ENCODE results near the gene MGA.

The MGA gene

DNA sequence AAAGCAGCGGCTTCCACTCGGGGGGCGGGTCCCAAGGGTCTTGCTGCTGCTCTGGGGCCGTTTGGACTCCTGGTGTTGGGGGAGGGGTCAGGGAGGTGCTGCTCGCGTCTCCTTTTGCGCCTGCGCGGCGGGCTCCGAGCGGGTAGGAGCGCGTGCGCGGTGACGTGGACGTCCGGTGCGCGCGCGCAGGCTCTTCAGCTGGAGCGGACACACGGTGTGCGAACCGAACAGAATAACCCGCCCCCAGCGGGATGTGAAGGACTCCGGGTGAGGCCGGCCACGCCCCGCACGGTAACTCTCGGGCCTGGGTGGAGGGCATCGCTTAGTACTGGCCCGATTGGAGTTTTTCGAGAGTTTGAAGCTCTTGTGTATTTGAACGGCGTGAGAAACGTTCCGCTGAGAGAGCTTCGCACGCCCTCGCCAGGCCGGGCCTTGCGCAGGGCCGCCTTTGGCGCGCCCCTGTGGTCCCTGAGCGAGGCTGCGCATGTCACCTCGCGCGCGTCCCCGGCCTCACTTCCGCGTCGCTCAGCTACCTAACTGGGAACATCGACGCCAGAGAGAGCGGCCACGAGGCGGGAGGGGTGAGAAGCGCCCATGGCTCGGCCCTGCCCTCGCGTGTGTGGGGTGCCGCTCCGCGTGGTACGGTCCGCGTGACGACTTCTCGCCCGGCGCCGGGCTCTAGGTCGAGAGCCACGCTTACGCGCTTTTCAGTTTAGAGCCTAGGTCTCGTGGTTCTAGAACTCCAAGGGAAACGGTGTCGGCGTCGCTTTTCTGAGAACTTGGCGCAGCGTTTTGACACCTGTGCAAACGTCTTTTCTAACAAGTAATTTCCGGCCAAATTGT lies at the start of gene MGA:
TSS of gene MGA (plus strand) at position 171 of the 843 bp plus-strand sequence.
- no peak for DNase-seq

DNA sequence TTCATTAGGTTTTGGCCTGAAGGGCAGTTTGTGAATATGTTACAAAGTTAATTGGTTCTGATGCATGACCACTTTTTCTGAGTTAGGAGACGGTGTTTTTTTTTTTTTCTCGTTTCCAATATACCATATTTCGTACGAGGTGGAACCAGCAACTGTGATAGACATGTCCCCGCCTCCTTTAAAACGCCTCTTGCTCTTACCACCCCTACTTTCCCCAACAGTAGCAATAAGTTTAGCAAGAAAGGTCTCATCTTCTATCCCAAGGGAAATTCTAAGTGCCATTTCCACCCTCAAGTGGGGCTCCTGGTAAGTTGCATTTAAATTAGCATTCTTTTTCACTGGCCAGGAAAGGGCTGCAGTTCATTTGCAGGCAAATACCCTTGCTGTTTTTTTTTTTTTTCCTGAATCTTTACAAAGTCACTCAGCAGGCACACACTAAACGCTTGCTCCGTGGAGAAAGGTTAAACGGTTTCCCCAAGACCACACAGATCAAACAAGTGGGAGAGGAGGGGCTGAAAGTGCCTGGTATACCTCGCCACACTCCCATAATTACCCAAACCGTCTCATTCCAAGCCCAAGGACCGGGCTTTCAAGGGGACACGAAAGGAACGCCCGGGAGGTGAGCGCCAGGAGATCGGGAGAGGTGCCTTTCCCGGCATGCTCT lies 39.5 kb upstream of the MGA start:
- peak; percentile 5 for DNase-seq

DNA sequence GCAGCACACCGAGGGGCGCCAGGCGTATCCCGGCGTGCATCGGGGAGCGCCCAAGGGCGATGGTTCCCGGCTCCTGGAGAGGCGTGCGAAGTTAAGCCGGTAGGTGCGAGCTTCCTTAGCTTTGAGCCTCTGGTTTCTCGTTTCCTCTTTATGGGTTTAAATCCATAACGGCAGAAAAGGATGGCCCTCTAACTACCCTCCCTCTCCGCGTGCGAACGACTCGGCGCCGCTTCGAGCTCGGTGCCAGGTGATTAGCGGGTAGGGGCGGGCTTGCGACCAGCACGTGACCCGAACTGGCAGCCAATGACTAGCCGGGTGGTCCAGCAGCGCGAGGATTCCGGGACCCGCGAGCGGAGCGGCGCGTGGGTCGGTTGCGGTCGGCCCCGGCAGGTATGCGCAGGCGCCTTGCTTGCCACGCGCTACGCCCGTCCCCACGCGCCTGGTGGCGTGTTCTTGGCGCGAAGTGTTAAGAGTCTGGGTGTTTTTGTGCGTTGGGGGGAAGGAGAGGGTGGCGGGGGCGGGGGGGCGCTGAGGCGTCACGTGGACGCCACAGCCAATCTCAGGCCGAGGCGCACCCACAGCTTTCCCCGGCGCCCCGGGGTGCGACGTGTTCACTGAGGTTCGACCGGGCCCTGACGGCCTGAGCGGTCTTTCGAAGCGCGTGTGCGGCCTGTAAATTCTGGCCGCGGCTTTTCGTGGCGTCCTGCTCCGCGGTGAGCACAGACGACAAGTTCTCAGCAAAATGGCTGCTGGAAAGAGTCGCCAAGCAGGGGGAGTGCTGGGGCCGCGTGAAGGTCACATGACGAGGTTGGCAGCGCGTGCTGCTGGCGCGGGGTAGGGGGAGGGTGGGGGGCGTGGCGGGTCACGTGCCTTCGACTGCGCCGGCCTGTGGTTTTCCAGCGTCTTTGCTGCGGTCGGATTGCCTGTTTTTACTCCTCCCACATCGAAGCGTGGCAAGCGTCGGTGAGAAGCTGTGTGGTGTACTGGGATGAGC lies 38.7 kb upstream of the MGA start:
- peak; percentile 62 for DNase-seq

DNA sequence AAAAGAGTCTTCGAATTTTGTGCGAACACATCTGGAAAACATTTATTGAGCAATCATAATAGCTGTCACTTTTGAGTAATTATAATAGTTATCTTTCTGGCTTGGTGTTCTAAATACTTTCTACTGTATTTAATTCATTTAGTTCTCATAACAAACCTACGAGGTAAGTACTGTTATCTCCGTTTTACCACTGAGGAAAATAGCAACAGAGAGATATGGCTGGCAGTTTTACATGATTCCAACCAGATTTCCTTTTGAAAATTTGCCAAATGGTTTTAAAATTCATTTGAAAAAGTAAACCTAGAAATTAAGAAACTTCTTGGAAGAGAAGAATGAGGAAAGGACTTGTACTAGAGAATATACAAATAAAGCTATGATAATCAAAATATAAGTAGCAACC lies 37.3 kb upstream of the MGA start:
- no peak for DNase-seq

DNA sequence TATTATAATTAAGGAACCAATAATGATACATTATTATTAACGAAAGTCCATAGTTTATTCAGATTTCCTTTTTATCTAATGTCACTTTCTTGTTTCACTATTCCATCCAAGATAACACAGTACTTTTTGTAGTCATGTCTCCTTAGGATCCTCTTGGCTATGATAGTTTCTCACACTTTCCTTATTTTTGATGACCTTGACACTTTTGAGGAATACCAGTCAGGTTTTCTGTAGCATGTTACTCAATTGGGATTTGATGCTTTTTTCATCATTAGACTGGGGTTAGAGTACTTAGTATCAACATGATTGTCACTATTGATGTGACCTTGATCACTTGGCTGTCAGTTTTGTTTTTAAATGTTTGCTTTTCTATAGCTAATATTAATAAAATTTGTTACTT lies 33.0 kb upstream of the MGA start:
- no peak for DNase-seq

DNA sequence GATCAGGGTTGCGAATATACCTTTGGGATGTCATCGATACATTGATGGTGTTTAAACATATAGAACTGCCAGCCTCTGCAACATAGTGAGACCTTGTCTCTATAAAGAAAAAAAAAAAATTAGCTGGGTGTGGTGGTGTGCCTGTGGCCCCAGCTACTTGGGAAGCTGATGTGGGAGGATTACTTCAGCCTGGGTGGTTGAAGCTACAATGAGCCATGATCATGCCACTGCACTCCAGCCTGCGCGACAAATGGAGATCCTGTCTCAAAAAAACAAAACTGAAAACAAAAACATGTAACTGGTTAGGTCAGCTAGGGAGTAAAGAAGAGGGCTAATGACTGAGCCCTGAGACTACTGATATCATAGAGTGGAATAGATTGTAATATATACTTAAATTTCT lies 30.7 kb upstream of the MGA start:
- DNase-seq, result no peak

DNA sequence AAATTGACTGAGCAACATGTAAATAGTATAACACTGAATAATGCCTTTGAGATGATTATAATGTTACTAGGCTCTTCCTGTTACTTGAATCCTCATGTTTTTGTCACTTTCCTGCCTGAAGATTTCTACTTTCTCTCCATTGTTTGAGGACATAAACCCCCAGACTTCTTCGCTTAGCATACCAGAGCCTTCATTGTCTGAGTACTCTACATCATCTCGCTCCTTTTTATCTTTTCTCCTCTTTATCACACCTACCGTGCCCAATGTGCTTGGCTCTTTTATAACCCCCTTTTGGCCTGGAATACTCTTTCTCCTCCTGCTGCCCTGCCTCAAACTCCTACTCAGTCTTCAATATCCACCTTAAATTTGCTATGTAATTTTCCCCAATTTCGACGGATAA lies 30.3 kb upstream of the MGA start:
- no peak for DNase-seq

DNA sequence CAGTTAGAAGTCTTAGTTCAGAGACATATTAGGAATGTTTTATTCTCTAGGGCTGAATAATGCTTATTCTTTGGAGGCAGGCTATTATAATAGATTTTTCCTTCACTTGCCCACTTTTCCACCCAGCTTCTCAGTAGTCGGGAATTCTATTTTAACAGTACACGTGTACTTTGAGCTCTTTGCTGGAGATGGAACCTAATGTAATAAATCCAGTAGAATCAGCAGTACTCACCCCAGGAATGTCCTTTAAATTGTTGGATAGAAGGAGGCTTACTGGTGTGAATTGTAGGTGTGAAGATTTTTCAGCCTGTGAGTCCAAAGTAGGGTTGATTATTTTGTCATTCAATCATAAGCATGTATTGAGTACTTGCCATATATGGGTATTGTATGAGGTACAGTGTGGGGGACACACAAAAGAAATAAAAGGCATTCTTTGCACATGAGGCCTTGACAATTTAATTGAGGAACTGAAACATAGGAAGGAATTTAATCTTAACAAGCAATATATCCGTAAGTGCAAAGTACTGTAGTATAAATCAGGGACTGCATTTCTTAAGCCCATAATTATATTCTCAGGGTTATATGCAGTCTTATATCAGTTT lies 29.5 kb upstream of the MGA start:
- no peak for DNase-seq

DNA sequence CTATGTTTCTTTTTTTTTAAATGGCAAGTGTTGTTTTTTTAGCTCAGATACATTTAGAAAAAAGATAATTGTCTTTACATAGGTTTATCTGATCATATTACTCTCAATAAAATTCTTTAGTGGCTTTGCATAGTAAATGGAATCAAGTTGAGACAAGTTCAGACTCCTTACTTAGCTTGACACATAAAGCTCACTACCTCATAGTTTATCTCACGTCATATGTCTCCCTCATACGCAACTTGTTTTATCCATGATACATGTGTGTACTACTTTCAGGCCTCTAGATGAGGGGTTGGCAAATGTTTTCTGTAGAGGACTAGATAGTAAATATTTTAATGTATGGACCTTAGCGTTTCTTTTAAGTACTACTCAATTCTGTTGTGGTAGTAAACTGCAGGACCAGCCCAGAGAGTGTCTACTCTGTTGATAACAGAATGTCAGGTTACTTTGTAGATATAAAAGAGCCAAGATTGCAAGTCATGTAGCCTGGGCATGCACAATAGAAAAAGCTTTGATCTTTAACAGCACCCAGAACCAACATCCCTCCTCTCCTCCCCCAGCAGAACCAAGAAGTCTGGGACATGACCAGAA lies 28.2 kb upstream of the MGA start:
- no peak for DNase-seq

DNA sequence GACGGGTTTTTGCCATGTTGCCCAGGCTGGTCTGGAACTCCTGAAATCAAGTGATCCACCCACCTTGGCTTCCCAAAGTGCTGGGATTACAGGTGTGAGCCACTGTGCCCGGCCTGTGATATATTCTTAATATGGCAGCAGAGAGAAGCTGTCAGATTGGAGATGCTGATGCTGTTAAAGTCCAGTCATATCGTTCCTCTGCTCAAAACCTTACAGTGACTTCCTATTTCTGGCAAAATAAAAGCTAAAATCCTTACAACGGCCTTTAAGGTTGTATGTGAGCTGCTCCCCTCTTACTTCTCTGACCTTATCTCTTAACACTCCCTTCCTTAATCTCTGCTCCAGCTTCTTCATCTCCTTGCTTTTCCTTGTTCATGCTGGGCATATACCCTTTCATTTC lies 26.6 kb upstream of the MGA start:
- no peak for DNase-seq

DNA sequence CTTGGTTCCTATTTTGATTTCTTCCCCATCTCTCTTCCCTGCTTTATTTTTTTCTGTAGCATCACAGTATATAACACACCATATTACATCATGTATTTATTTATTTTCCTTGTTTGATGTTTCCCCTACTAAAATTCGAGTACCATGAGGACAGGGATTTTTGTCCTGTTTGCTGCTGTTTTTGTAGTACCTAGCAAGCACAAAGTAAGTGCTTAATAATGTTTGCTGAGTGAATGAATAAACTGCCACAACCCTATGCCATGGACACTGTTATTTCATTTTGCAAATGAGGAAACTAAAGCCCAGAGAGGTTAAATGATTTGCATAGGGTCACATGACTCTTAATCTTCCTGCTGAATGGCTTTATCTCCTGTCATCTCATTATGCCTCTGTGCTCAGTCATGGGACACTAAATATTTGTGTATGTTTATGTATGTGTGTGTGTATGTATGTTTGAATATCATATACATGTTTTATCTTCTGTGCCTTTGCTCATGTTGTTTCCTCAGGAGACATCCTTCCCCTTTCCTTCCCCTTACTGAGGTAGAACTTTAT lies 26.1 kb upstream of the MGA start:
- DNase-seq, result no peak

DNA sequence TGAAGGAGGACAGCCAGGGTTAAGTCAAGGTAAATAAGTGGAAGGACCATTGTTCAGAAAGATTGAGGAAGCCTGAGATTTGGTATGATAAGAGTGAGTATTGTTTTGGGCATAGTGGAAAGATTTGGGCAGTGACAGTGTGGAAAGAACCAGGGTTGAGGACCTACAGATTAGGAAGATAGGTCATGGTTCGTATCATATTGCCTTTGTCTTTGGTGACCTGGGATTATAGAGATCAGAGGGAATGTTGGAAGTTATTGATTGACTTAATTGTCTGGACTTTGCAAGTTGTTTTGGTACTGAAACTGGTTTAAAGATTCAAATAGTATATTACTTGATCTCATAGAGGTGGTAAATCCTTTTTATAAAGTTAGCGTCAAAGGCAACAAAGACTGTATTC lies 23.1 kb upstream of the MGA start:
- DNase-seq, result no peak

DNA sequence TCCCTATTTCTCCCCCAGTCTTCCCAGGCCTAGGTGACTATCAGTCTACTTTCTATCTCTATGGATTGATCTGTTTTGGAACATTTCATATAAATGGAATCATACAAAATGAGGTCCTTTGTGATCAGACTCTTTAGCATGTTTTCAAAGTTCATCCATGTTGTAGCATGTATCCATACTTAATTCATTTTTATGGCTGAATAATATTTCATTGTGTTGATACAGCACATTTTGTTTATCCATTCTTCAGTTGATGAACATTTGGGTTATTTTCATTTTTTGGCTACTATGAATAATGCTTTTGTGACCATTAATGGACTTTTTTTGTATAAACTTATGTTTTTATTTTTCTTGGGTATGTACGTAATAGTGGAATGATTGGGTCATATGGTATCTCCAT lies 19.2 kb upstream of the MGA start:
- no peak for DNase-seq

DNA sequence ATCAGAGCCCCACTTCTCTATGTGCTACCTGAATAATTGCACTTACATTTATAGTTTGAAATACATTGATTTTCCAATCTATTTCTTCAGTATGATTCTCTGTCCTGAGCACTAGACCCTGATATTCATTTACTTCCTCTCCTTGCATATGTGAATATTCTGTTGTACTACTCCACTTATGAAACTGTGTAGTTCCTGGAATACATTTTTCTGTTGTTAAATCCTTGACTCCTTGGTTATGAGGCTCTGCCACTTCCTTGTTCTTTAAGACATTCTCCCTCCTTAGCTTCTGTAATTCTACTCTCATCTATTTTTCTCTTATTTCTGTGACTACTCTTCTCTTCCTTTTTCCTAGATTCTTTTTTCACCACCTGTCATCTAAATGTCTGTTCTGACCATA lies 12.9 kb upstream of the MGA start:
- no peak for DNase-seq

DNA sequence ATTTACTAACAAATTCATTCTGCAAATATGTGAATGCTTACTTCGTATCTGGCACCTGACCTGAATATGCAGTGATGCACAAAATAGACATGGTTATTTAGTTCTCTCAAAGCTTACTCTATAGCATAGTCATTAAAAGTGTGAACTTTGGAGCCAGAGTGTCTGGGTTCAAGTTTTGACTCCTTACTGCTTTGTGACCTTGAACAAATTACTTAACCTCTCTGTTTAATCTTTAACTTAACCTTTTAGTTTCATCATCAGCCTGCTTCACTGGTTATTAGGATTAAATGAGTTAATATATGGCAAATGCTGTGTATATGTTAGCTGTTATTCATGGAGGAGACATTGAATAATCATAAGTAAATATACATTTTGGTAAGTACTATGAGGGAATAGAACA lies 12.1 kb upstream of the MGA start:
- DNase-seq, result no peak

DNA sequence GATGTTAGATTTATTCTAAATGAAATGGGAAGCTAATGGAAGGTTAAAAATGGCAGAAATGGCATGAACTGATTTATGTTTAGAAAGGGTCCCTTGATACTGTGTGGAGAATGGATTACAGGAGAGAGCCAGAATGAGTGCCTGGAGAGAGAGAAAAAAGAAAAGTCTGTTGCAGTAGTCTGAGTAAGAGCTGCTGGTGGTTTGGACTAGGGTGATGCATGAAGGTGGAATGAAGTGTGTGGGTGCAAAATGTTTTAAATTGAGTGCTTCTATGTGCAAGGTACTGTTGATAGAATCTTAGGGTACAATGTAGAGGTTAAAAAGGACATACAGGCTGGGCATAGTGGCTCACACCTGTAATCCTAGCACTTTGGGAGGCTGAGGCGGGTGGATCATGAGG lies 11.4 kb upstream of the MGA start:
- DNase-seq, result no peak

DNA sequence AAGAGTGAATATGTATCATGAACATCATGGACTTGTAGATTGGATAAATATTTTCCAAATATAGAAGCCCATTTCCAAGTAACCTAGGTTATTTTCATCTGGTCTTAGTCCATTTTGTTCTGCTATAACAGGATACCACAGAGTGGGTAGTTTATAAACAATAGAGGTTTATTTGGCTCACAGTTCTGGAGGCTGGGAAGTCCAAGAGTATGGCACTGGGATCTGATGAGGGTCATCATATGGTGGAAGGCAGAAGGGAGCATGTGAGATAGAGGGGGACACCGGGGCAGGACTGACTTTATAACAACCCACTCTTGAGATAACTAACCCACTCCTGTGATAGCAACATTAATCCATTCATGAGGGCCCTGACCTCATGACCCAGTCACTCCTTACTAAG lies 9.4 kb upstream of the MGA start:
- no peak for DNase-seq

DNA sequence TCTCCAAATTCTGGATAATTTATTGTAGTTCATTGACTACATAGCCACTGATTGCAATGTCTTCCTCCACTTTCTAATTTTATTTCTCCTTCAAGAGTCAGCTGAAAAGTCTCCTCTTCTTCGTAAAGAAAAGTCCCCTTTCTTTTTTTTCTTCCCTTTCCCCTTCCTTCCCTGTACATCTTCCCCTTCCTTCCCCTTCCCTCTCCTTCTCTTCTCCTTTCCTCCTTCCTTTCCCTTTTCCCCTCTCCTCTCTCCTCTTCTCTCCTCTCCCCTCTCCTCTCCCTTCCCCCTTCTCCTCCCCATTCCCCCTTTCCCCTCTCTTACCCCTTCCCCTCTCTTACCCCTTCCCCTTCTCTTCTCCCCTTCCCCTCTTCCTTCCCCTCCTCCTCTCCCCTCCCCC lies 8.8 kb upstream of the MGA start:
- no peak for DNase-seq

DNA sequence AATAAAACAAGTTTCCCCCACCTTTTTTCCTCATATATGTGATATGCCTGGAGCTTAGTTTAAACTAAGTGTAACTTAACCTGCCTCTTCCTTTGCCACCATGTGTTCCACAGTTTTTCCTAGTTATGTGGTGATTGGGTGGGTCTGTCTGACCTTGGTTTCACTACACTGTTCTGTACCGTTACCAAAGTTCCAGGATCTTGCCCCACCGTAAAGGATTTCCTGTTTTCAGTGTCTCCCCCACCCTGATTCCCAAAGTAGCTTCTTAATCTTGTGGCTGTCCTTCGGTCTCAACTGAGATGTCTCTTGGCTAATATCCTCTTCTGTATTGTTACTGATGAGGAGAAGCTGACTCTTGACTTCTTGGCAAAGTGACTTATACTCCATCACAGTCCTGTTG lies 6.4 kb upstream of the MGA start:
- DNase-seq, result no peak

DNA sequence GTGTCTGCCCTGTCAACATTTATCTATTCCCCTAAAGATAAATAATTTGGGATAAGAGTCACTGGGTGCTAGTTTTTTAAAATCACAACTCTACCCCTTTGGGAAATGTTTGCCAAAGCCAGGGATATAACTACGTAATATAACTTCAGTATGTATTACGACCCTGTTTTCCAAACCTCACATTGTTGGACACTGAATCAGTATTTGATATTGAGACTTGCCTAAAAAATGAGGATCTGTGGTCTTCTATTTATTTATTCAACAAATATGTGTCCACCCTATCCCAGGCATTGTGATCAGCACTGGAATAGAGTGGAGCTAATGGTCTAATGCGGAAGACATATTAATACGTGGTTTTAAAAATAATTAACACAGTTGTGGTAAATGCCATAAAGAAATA lies 4.5 kb upstream of the MGA start:
- no peak for DNase-seq

DNA sequence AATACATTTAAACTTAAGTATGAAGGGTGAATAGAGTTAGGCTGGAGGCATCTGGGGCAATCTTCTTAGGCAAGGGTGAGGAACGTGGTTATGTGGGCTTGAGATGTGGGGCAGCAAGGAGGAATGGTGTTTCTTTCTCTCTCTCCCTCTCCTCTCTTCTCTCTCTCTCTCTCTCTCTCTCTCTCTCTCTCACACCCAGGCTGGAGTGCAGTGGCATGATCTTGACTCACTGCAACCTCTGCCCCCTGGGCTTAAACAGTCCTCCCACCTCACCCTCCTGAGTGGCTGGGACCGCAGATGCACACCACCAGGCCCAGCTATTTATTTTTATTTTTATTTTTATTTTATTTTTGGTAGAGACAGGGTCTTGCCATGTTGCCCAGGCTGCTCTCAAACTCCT lies 4.0 kb upstream of the MGA start:
- DNase-seq, result no peak

DNA sequence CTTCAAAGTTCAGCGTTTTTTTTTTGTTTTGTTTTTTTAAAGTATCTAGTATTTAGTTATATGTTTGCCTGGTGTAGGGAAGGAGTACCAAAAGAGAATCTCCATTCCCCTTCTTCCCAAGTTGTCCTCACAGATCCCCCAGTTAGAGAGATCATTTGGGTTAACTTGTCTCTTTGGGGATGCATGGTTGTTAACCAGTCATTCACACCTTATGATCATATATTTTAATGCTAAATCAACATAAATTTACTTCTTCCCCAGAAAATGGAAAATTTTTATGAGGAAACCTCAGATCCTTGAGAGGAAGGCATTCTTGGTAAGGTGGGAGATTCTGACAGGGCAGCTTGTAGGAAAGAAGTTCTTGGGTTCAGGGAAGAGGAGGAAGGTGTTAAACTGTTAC lies 1.5 kb upstream of the MGA start:
- no peak for DNase-seq

Measured in NCI-H187 treated with DMSO at 0.1 percent for 48 hours (cell line).